IMR-90 (cell line): Measurements from ENCODE around the gene LZTS3. TPM values are rescaled to one million over a fixed set of nuclear protein-coding genes. Genes with fewer than 3 reads are reported as not detected.

Experiments used
- ATAC-seq: fragments of 200-7000 bp; cut with Tn5 transposase; 2 replicates; pipeline ENCODE4 v1.9.1; 2020; ENCODE audit warnings: low read depth, mild to moderate bottlenecking, moderate library complexity
- BruUV-seq: library from RNA; stranded (reverse); fragments of 400-500 nt; replicated peaks from 2 replicates; lab custom pipeline; 2021; lab: Mats Ljungman, UMichigan
- CTCF ChIA-PET: fragments of 300-600 bp; formaldehyde crosslinking; extraction: SDS; loops from one replicate; lab custom pipeline; 2021; ENCODE audit warnings: antibody characterized with exemption; lab: Yijun Ruan, JAX
- POLR2A ChIA-PET: fragments of 300-600 bp; sonication (Branson Sonifier 250); formaldehyde crosslinking; loops from one replicate; lab custom pipeline; 2022; ENCODE audit warnings: antibody characterized with exemption; ENCODE audit not compliant: unreplicated experiment; lab: Charles Lee
- DNase-seq: peaks from one replicate; pipeline ENCODE4 v3.0.0; 2013
- H2AFZ ChIP-seq: replicated peaks from 2 replicates; pipeline ENCODE3; 2013; ENCODE audit warnings: low read length, mild to moderate bottlenecking; ENCODE audit not compliant: poor library complexity
- H2AK5ac ChIP-seq: 2 replicates; pipeline ENCODE4 v1.6.1; 2013; ENCODE audit warnings: low read depth, low read length, inconsistent platforms
- H2AK9ac ChIP-seq: replicated peaks from 2 replicates; pipeline ENCODE3; 2013; ENCODE audit warnings: mild to moderate bottlenecking, low read depth, low read length, moderate library complexity; ENCODE audit not compliant: poor library complexity
- H2BK120ac ChIP-seq: 2 replicates; pipeline ENCODE4 v1.6.1; 2013; ENCODE audit warnings: low read depth, low read length, inconsistent platforms
- H2BK15ac ChIP-seq: 3 replicates; pipeline ENCODE4 v1.6.1; 2013; ENCODE audit warnings: low read depth, low read length, inconsistent platforms
- H2BK20ac ChIP-seq: 2 replicates; pipeline ENCODE4 v1.6.1; 2013; ENCODE audit warnings: low read depth, mild to moderate bottlenecking, inconsistent platforms, low read length, moderate library complexity
- H2BK5ac ChIP-seq: 2 replicates; pipeline ENCODE4 v1.6.1; 2013; ENCODE audit warnings: mild to moderate bottlenecking, low read depth, low read length, inconsistent platforms; ENCODE audit not compliant: poor library complexity, severe bottlenecking
- H3K14ac ChIP-seq: replicated peaks from 2 replicates; pipeline ENCODE4 v1.6.1; 2013; ENCODE audit warnings: low read depth, low read length, inconsistent platforms
- H3K18ac ChIP-seq: 2 replicates; pipeline ENCODE4 v1.6.1; 2013; ENCODE audit warnings: low read depth, low read length, control low read depth
- H3K23ac ChIP-seq: 2 replicates; pipeline ENCODE4 v1.6.1; 2013; ENCODE audit warnings: low read depth, low read length, inconsistent platforms
- H3K27ac ChIP-seq: 2 replicates; pipeline ENCODE4 v1.5.1; 2013; ENCODE audit warnings: mild to moderate bottlenecking, control low read depth, low read length; ENCODE audit not compliant: insufficient read depth
- H3K27me3 ChIP-seq: 2 replicates; pipeline ENCODE4 v1.6.1; 2013; ENCODE audit warnings: low read length; ENCODE audit not compliant: control insufficient read depth, insufficient read depth
- H3K36me3 ChIP-seq: 2 replicates; pipeline ENCODE4 v1.6.1; 2013; ENCODE audit warnings: low read length, mixed read lengths; ENCODE audit not compliant: control insufficient read depth, insufficient read depth
- H3K4ac ChIP-seq: 2 replicates; pipeline ENCODE4 v1.6.1; 2013; ENCODE audit warnings: low read depth, low read length, inconsistent platforms
- H3K4me1 ChIP-seq: 2 replicates; pipeline ENCODE4 v1.6.1; 2013; ENCODE audit warnings: low read length, mixed read lengths; ENCODE audit not compliant: control insufficient read depth, insufficient read depth
- H3K4me2 ChIP-seq: 2 replicates; pipeline ENCODE4 v1.6.1; 2013; ENCODE audit warnings: low read depth, mild to moderate bottlenecking, control low read depth, low read length, moderate library complexity
- H3K4me3 ChIP-seq: 2 replicates; pipeline ENCODE4 v1.5.1; 2013; ENCODE audit warnings: low read depth, mild to moderate bottlenecking, control low read depth, low read length, moderate library complexity; ENCODE audit not compliant: insufficient read depth
- H3K56ac ChIP-seq: 2 replicates; pipeline ENCODE4 v1.6.1; 2013; ENCODE audit warnings: low read length, inconsistent platforms; ENCODE audit not compliant: insufficient read depth; ENCODE audit errors: extremely low read depth
- H3K79me1 ChIP-seq, 2 experiments: 2 replicates each; pipeline ENCODE4 v1.6.1; 2013; ENCODE audit warnings: low read length in 2 of 2, inconsistent platforms in 1 of 2, low read depth in 1 of 2
- H3K9ac ChIP-seq: 2 replicates; pipeline ENCODE4 v1.6.1; 2013; ENCODE audit warnings: low read depth, low read length, control low read depth
- H3K9me1 ChIP-seq: 2 replicates; pipeline ENCODE4 v1.6.1; 2013; ENCODE audit warnings: low read length, inconsistent platforms; ENCODE audit not compliant: insufficient read depth
- H3K9me3 ChIP-seq: 2 replicates; pipeline ENCODE4 v1.6.1; 2013; ENCODE audit warnings: low read length; ENCODE audit not compliant: control insufficient read depth, insufficient read depth
- H4K20me1 ChIP-seq: 2 replicates; pipeline ENCODE4 v1.6.1; 2013; ENCODE audit warnings: low read length, inconsistent platforms; ENCODE audit not compliant: insufficient read depth
- H4K5ac ChIP-seq: 2 replicates; pipeline ENCODE4 v1.6.1; 2013; ENCODE audit warnings: mild to moderate bottlenecking, low read depth, low read length, control low read depth
- H4K8ac ChIP-seq, 2 experiments: 2 replicates each; pipeline ENCODE4 v1.6.1; 2013; ENCODE audit warnings: low read depth in 2 of 2, low read length in 2 of 2, control low read depth in 1 of 2, inconsistent platforms in 1 of 2
- H4K91ac ChIP-seq: 2 replicates; pipeline ENCODE4 v1.6.1; 2013; ENCODE audit warnings: low read depth, low read length, inconsistent platforms; ENCODE audit not compliant: insufficient read depth
- BHLHE40 ChIP-seq: fragments of 150-350 bp; IDR thresholded peaks from 2 replicates; pipeline ENCODE4 v1.6.1; 2016; ENCODE audit warnings: mild to moderate bottlenecking, low read depth, low read length
- CEBPB ChIP-seq: IDR thresholded peaks from 2 replicates; pipeline ENCODE4 v1.6.1; 2012; ENCODE audit warnings: low read depth, low read length, improper control_type of control experiment
- CHD1 ChIP-seq: IDR thresholded peaks from 2 replicates; pipeline ENCODE4 v1.6.1; 2012; ENCODE audit warnings: low read depth, low read length, improper control_type of control experiment
- FOS ChIP-seq: fragments of 150-350 bp; IDR thresholded peaks from 2 replicates; pipeline ENCODE4 v1.6.1; 2016; ENCODE audit warnings: low read depth, low read length
- MAFK ChIP-seq: IDR thresholded peaks from 2 replicates; pipeline ENCODE4 v1.6.1; 2012; ENCODE audit warnings: low read depth, low read length, improper control_type of control experiment
- MAZ ChIP-seq: IDR thresholded peaks from 2 replicates; pipeline ENCODE4 v1.6.1; 2012; ENCODE audit warnings: low read depth, mild to moderate bottlenecking, low read length, improper control_type of control experiment, moderate library complexity, borderline replicate concordance
- MXI1 ChIP-seq: IDR thresholded peaks from 2 replicates; pipeline ENCODE4 v1.6.1; 2012; ENCODE audit warnings: low read depth, mild to moderate bottlenecking, low read length, moderate library complexity, borderline replicate concordance
- NFE2L2 ChIP-seq: fragments of 150-350 bp; IDR thresholded peaks from 2 replicates; pipeline ENCODE4 v1.6.1; 2016; ENCODE audit warnings: low read depth, mild to moderate bottlenecking, low read length
- POLR2A ChIP-seq: IDR thresholded peaks from 2 replicates; pipeline ENCODE4 v1.6.1; 2012; ENCODE audit warnings: mild to moderate bottlenecking, low read depth, low read length
- RAD21 ChIP-seq: IDR thresholded peaks from 2 replicates; pipeline ENCODE4 v1.6.1; 2012; ENCODE audit warnings: low read length, improper control_type of control experiment
- RCOR1 ChIP-seq: IDR thresholded peaks from 2 replicates; pipeline ENCODE4 v1.6.1; 2012; ENCODE audit warnings: mild to moderate bottlenecking, low read length, improper control_type of control experiment; ENCODE audit not compliant: insufficient replicate concordance
- RFX5 ChIP-seq: IDR thresholded peaks from 2 replicates; pipeline ENCODE4 v1.8.0; 2012; ENCODE audit warnings: low read depth, mild to moderate bottlenecking, low read length, moderate library complexity
- SMC3 ChIP-seq: fragments of 150-350 bp; IDR thresholded peaks from 2 replicates; pipeline ENCODE4 v1.6.1; 2016; ENCODE audit warnings: low read depth, mild to moderate bottlenecking, antibody characterized with exemption, low read length, moderate library complexity
- WGBS, 2 experiments: methylation state at CpG; one replicate each; pipeline versions ENCODE4 v1.1.5 to v1.1.7; 2013; ENCODE audit warnings: missing lambda C conversion rate in 2 of 2; ENCODE audit not compliant: insufficient read length in 1 of 2; ENCODE audit errors: extremely low coverage in 2 of 2; 5-methylcytosine and 5-hydroxymethylcytosine counted together
- dilution Hi-C: fragments of 300-500 bp; cut with HindIII; formaldehyde crosslinking; loops from one replicate; pipeline ENCODE4 v1.14.3; 2018; ENCODE audit warnings: low sequenced_read_pairs; ENCODE audit not compliant: unreplicated experiment
- in situ Hi-C: fragments of 300-500 bp; cut with MboI; formaldehyde crosslinking; loops from 3 replicates; pipeline ENCODE4 v1.14.3; 2019; ENCODE audit warnings: low sequenced_read_pairs, inconsistent platforms, mixed read lengths
- intact Hi-C: fragments of 100-400 bp; cut with micrococcal nuclease; formaldehyde crosslinking; loops from 2 replicates; pipeline ENCODE4 v1.10.0; 2022
- polyA plus RNA-seq, 3 experiments: library from polyadenylated mRNA; depleted of rRNA; stranded (reverse); fragments of >200 nt; gene quantifications; 2 replicates each; pipeline ENCODE4 v1.2.3, GENCODE V29; 2012; ENCODE audit warnings: low replicate concordance in 1 of 3
- total RNA-seq: library from RNA; depleted of rRNA; stranded (reverse); fragments of >200 nt; gene quantifications from 2 replicates; pipeline ENCODE4 v1.2.3, GENCODE V29; 2012
- TF ChIP-seq, protein P1 (sequence below): conservative IDR thresholded peaks from 2 replicates; pipeline ENCODE4 v1.5.1; 2012; ENCODE audit warnings: mild to moderate bottlenecking, low read depth, low read length, improper control_type of control experiment
- TF ChIP-seq, protein P2 (sequence below): fragments of 150-350 bp; IDR thresholded peaks from 2 replicates; pipeline ENCODE4 v1.6.1; 2016; ENCODE audit warnings: low read depth, mild to moderate bottlenecking, low read length, moderate library complexity, borderline replicate concordance
- TF ChIP-seq, protein P3 (sequence below): fragments of 150-350 bp; IDR thresholded peaks from 2 replicates; pipeline ENCODE4 v1.6.1; 2017; ENCODE audit warnings: mild to moderate bottlenecking, antibody characterized with exemption, low read length, low read depth

The LZTS3 gene
- total and polyA plus RNA-seq, 2 of the 4 experiments (the other 2 are of a cell fraction), result 1.4 to 3.2 TPM

DNA sequence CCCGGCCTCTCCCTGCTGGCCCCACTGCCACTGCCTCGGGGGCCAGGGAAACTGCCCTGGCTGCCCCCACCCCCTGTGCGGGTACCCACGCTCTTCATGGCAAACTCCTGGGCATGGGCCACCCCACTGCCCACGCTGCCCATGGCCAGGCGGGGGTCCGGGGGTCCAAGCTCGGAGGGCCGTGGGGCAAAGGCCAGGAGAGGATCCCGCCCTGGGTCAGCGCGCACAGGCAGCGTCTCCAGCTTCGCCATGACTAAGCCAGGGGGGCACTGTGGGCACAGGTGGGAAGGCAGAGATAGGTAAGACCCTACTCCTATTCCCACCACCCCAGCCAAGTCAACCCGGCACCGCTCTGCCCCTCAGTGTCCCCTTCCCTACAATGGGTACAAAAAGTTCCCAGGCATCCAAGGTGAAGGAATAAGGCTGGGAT, 6.4 kb downstream of the LZTS3 start:
- dilution Hi-C loops, result no loop called here
- POLR2A ChIA-PET, result no interaction called here
- Histone ChIP-seq H3K23ac (no peak overlapping the region), H3K4ac (no peak overlapping the region), H3K27me3 (peaks cover 23% of the 10 kb centered on the region), H3K36me3 (no peaks in the 10 kb centered on the region), H2AK5ac (no peak overlapping the region), H3K18ac (no peak overlapping the region), H3K56ac (no peak overlapping the region), H4K8ac (no peak overlapping the region), H3K9me3 (no peaks in the 10 kb centered on the region), H2AFZ (no peak overlapping the region), H4K91ac (no peak overlapping the region), H3K27ac (no peak overlapping the region), H4K5ac (no peak overlapping the region), H3K14ac (no peak overlapping the region), H2AK9ac (no peak overlapping the region), H4K20me1 (no peaks in the 10 kb centered on the region), H3K9ac (no peak overlapping the region), H3K79me1 (no peaks in the 10 kb centered on the region), H2BK15ac (no peak overlapping the region), H2BK120ac (no peak overlapping the region), H3K4me2 (no peak overlapping the region), H3K9me1 (no peaks in the 10 kb centered on the region), H2BK5ac (no peak overlapping the region), H3K4me3 (no peak overlapping the region), H3K4me1 (peaks cover 5% of the 10 kb centered on the region; the same call in 1 of the 2 replicates), H2BK20ac (no peak overlapping the region)
- TF ChIP-seq CEBPB (no peak), RFX5 (no peak), MAFK (no peak), POLR2A (no peak), RAD21 (no peak), SMC3 (no peak), MAZ (no peak), FOS (no peak), CHD1 (no peak), BHLHE40 (no peak), NFE2L2 (no peak), MXI1 (no peak), RCOR1 (no peak)
- TF ChIP-seq, protein P1, sequence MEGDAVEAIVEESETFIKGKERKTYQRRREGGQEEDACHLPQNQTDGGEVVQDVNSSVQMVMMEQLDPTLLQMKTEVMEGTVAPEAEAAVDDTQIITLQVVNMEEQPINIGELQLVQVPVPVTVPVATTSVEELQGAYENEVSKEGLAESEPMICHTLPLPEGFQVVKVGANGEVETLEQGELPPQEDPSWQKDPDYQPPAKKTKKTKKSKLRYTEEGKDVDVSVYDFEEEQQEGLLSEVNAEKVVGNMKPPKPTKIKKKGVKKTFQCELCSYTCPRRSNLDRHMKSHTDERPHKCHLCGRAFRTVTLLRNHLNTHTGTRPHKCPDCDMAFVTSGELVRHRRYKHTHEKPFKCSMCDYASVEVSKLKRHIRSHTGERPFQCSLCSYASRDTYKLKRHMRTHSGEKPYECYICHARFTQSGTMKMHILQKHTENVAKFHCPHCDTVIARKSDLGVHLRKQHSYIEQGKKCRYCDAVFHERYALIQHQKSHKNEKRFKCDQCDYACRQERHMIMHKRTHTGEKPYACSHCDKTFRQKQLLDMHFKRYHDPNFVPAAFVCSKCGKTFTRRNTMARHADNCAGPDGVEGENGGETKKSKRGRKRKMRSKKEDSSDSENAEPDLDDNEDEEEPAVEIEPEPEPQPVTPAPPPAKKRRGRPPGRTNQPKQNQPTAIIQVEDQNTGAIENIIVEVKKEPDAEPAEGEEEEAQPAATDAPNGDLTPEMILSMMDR, result no peak
- TF ChIP-seq, protein P2, sequence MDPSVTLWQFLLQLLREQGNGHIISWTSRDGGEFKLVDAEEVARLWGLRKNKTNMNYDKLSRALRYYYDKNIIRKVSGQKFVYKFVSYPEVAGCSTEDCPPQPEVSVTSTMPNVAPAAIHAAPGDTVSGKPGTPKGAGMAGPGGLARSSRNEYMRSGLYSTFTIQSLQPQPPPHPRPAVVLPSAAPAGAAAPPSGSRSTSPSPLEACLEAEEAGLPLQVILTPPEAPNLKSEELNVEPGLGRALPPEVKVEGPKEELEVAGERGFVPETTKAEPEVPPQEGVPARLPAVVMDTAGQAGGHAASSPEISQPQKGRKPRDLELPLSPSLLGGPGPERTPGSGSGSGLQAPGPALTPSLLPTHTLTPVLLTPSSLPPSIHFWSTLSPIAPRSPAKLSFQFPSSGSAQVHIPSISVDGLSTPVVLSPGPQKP, result no peak
- TF ChIP-seq, protein P3, sequence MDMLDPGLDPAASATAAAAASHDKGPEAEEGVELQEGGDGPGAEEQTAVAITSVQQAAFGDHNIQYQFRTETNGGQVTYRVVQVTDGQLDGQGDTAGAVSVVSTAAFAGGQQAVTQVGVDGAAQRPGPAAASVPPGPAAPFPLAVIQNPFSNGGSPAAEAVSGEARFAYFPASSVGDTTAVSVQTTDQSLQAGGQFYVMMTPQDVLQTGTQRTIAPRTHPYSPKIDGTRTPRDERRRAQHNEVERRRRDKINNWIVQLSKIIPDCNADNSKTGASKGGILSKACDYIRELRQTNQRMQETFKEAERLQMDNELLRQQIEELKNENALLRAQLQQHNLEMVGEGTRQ, result no peak
- DNase-seq, result no peak
- WGBS, 2 experiments, result 100% methylated on average over 2 of the region's 16 CpGs; no CpG with 5 or more reads in 1 of the 2 experiments
- CTCF ChIA-PET, result no interaction called here
- no peak for ATAC-seq
- in situ Hi-C loops, result no loop called here
- intact Hi-C loops, result no loop called here
- BruUV-seq, result no TSS peak
